Tibial nerve (tissue), 4 donors: ENCODE results near the gene ZMIZ2. TPM values are rescaled to one million over a fixed set of nuclear protein-coding genes. Genes with fewer than 3 reads are reported as not detected.
"Not testable (repeated sequence)": the region's sequence is repeated elsewhere in the genome, so short reads cannot be mapped to it uniquely, and the experiment has no call there.

Source experiments
- DNase-seq, 2 donors: peaks; one replicate each; pipeline ENCODE4 v3.0.0-alpha.2; 2019; ENCODE audit warnings: low spot score in 2 of 2
- H3K27ac ChIP-seq, 4 donors: fragments of 200-600 bp; sonication (generic) in 3 of 4; one replicate each; pipeline ENCODE4 v1.5.1; 2017 to 2019; ENCODE audit warnings: mild to moderate bottlenecking in 1 of 4
- H3K27me3 ChIP-seq, 2 donors: fragments of 200-600 bp; sonication (generic) in 1 of 2; one replicate each; pipeline versions ENCODE4 v1.5.1 to v1.6.0; 2017 to 2019
- H3K36me3 ChIP-seq, 3 donors: fragments of 200-600 bp; sonication (generic); one replicate each; pipeline ENCODE4 v1.5.1; 2018 to 2019
- H3K4me1 ChIP-seq, 4 donors: fragments of 200-600 bp; sonication (generic) in 3 of 4; one replicate each; pipeline ENCODE4 v1.5.1; 2017 to 2019
- H3K4me3 ChIP-seq, 4 donors: fragments of 200-600 bp; sonication (generic) in 3 of 4; one replicate each; pipeline ENCODE4 v1.5.1; 2017 to 2019; ENCODE audit warnings: mild to moderate bottlenecking in 1 of 4, moderate library complexity in 1 of 4
- H3K9me3 ChIP-seq, 4 donors: fragments of 200-600 bp; sonication (generic) in 3 of 4; one replicate each; pipeline ENCODE4 v1.5.1; 2017 to 2019
- EP300 ChIP-seq, 2 donors: sonication (generic); formaldehyde crosslinking; IDR thresholded peaks; one replicate each; pipeline ENCODE4 v1.6.1; 2017; ENCODE audit warnings: antibody characterized with exemption in 2 of 2, mild to moderate bottlenecking in 1 of 2
- POLR2A ChIP-seq, 2 donors: fragments of 450-650 bp; IDR thresholded peaks; one replicate each; pipeline ENCODE4 v1.6.1; 2017; ENCODE audit warnings: antibody characterized with exemption in 2 of 2, mild to moderate bottlenecking in 2 of 2, moderate library complexity in 2 of 2
- WGBS, 2 donors: methylation state at CpG; one replicate each; pipeline ENCODE4 v1.1.5; 2018; 5-methylcytosine and 5-hydroxymethylcytosine counted together
- total RNA-seq, 4 donors: library from RNA; depleted of rRNA; stranded (reverse); fragments of >200 nt; gene quantifications; one replicate each; pipeline ENCODE4 v1.1.0, GENCODE V29; 2016
- TF ChIP-seq, protein P1 (sequence below), 5 experiments: fragments of 200-600 bp in 3 of 5; fragments of 450-650 bp in 2 of 5; sonication (generic) in 3 of 5; IDR thresholded peaks; one replicate each; pipeline ENCODE4 v1.5.1; 2016 to 2019; ENCODE audit warnings: antibody characterized with exemption in 5 of 5, mild to moderate bottlenecking in 3 of 5, moderate library complexity in 2 of 5

ZMIZ2 gene
- total RNA-seq, 4 donors from 2014 or later = 24.7 to 48.9 (median 32.7) TPM

DNA sequence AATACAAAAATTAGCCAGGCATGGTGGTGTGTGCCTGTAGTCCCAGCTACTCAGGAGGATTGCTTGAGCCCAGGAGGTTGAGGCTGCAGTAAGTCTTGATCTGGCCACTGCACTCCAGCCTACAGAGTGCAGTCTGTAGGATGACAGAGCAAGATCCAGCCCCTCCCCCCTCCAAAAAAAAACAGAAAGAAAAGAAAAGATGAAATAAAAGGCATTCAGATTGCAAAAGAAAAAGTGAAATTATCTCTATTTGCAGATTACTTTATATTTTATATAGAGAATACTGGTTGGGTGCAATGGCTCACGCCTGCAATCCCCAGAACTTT is 20.7 kb upstream of the ZMIZ2 start:
- WGBS, 2 donors = 86 to 97% methylated on average over 1 of the region's 1 CpG
- Histone ChIP-seq H3K4me1 (no peaks in the 10 kb centered on the region), H3K36me3 (no peaks in the 10 kb centered on the region), H3K4me3 (no peak overlapping the region), H3K27ac (no peak overlapping the region), H3K27me3 (no peaks in the 10 kb centered on the region), H3K9me3 (no peaks in the 10 kb centered on the region)
- DNase-seq = no peak
- TF ChIP-seq EP300 (IDR thresholded peaks at IDR 0.05) = no peak
- TF ChIP-seq, protein P1, sequence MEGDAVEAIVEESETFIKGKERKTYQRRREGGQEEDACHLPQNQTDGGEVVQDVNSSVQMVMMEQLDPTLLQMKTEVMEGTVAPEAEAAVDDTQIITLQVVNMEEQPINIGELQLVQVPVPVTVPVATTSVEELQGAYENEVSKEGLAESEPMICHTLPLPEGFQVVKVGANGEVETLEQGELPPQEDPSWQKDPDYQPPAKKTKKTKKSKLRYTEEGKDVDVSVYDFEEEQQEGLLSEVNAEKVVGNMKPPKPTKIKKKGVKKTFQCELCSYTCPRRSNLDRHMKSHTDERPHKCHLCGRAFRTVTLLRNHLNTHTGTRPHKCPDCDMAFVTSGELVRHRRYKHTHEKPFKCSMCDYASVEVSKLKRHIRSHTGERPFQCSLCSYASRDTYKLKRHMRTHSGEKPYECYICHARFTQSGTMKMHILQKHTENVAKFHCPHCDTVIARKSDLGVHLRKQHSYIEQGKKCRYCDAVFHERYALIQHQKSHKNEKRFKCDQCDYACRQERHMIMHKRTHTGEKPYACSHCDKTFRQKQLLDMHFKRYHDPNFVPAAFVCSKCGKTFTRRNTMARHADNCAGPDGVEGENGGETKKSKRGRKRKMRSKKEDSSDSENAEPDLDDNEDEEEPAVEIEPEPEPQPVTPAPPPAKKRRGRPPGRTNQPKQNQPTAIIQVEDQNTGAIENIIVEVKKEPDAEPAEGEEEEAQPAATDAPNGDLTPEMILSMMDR (IDR thresholded peaks at IDR 0.05) = no peak
- no peak for TF ChIP-seq POLR2A (IDR thresholded peaks at IDR 0.05)

DNA sequence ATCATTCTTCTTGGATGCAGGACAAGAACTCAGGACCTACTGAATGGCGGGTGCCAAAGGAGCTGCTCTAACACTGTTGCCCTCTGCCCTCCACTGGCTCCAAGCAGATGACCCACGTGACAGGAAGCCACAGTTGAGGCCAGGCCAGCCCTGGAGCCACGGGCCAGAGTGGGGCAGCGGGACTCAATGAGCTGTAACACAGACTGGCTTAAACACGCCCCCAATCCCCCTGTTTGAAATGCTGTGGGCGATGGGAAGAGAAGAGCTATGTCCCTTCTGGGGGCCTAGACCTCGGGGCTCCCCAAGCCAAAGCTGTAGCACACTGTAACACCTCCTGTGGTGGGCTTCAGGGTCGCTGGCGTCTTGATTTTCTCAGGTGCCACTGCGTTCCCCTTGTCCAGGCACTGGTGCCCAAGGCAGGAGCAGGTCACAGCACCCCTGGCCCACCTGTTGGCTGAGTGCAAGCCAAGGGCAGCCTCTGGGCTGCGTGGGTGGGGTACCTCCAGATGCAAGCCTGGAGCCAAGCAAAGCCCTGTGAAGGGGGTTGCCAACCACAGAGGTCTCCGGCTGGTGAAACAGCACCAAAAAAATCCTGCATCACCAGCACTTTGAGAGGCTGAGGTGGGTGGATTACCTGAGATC is 18.6 kb upstream of the ZMIZ2 start:
- H3K4me3 ChIP-seq = no peak overlapping the region
- no peak for TF ChIP-seq EP300 (IDR thresholded peaks at IDR 0.05)
- no peak for TF ChIP-seq POLR2A (IDR thresholded peaks at IDR 0.05)
- TF ChIP-seq, protein P1 (IDR thresholded peaks at IDR 0.05) = no peak
- H3K4me1 ChIP-seq = no peaks in the 10 kb centered on the region
- no peaks in the 10 kb centered on the region for H3K36me3 ChIP-seq
- no peaks in the 10 kb centered on the region for H3K27me3 ChIP-seq
- WGBS, 2 donors = 73 to 79% methylated on average over 12 of the region's 12 CpGs
- no peak overlapping the region for H3K27ac ChIP-seq
- no peaks in the 10 kb centered on the region for H3K9me3 ChIP-seq
- no peak for DNase-seq

DNA sequence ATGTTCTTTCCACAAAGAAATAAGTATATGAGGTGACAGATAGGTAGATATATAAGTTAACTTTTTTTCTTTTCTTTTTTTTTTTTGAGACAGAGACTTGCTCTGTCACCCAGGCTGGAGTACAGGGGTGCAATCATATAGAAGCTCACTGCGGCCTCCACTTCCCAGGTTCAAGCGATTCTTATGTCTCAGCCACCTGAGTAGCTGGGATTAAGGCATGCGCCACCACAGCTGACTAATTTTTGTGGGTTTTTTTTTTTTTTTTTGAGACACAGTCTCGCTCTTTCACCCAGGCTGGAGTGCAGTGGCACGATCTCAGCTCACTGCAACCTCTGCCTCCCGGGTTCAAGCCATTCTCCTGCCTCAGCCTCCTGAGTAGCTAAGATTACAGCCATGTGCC is 15.7 kb upstream of the ZMIZ2 start:
- H3K27ac ChIP-seq, H3K4me1 ChIP-seq, H3K9me3 ChIP-seq, H3K4me3 ChIP-seq, DNase-seq, H3K27me3 ChIP-seq, H3K36me3 ChIP-seq: not testable (repeated sequence)
- 93% methylated on average over 6 of the region's 6 CpGs for WGBS, 2 donors

DNA sequence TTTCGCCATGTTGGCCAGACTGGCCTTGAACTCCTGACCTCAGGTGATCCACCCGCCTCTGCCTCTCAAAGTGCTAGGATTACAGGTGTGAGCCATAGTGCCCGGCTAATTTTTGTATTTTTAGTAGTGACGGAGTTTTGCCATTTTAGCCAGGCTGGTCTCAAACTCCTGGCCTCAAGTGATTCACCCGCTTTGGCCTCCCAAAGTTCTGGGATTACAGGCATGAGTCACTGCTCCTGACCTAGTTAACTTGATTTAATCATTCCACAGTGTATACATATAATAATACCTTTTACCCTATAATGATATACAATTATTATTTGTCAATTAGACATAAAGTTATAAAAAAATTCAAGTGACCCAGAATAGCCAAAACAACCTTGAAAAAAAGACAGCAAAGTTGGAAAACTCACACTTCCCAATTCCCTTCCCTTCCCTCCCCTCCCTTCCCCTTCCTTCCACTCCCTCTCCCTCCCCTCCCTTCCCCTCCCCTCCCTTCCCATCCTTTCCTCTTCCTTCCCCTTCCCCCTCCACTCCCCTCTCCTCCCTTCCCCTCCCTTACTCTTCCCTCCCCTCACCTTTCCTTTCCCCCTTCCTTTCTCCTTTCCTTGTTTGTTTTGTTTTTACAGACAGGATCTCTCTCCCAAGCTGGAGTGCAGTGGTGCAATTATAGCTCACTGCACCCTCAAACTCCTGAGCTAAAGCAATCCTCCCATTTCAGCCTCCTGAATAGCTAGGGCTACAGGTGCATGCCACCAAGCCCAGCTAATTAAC is 14.8 kb upstream of the ZMIZ2 start:
- 70 to 73% methylated on average over 5 of the region's 5 CpGs for WGBS, 2 donors

DNA sequence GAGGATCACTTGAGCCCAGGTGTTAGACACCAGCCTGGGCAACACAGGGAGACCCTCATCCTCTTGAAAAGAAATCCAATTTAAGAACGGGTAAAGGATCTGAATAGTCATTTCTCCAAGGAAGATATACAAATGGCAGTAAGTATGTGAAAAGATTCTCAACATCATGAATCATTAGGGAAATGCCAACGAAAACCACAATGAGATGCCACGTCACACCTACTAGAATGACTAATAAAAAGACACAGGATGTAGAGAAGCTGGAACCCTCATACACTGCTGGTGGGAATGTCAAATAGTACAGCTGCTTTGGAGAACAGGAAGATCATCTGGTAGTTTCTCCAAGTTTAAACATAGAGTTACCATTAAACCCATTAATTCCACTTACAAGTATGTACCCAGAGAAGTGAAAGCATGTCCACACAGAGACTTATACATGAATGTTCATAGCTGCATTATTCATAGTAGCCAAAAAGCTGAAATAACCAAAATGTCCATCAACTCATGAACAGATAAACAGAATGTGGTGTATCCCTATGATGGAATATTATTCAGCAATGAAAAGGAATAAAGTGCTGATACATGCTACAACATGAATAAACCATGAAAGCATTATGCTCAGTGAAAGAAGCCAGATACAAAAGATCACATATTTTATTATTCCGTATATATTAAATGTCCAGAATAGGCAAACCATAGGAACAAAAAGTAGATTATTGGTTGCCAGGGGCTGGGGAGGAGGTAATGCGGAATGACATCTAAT is 13.1 kb upstream of the ZMIZ2 start:
- H3K9me3 ChIP-seq = no peaks in the 10 kb centered on the region
- no peak for DNase-seq
- no peak overlapping the region for H3K4me3 ChIP-seq
- 82 to 84% methylated on average over 5 of the region's 5 CpGs for WGBS, 2 donors
- H3K4me1 ChIP-seq = no peaks in the 10 kb centered on the region
- no peaks in the 10 kb centered on the region for H3K36me3 ChIP-seq
- H3K27me3 ChIP-seq = no peaks in the 10 kb centered on the region
- no peak overlapping the region for H3K27ac ChIP-seq
- TF ChIP-seq EP300 (IDR thresholded peaks at IDR 0.05) (no peak), POLR2A (IDR thresholded peaks at IDR 0.05) (no peak)
- TF ChIP-seq, protein P1 (IDR thresholded peaks at IDR 0.05) = no peak

More for the DNA sequence above, 14.8 kb upstream of the ZMIZ2 start:
- H3K27me3 ChIP-seq = no peaks in the 10 kb centered on the region
- H3K36me3 ChIP-seq = no peaks in the 10 kb centered on the region
- H3K4me3 ChIP-seq = no peak overlapping the region
- H3K9me3 ChIP-seq = no peaks in the 10 kb centered on the region
- no peaks in the 10 kb centered on the region for H3K4me1 ChIP-seq
- DNase-seq = no peak
- no peak overlapping the region for H3K27ac ChIP-seq
- TF ChIP-seq EP300 (IDR thresholded peaks at IDR 0.05) (no peak), POLR2A (IDR thresholded peaks at IDR 0.05) (no peak)
- TF ChIP-seq, protein P1 (IDR thresholded peaks at IDR 0.05) = no peak
